Measurements from ENCODE around the gene DLG1. TPM values are rescaled to one million over a fixed set of nuclear protein-coding genes. Genes with fewer than 3 reads are reported as not detected.

DLG1 gene
- total RNA-seq, 4 donors from 2014 or later, result 134 to 211 (median 152) TPM

- TF ChIP-seq POLR2A (IDR thresholded peaks at IDR 0.05) (no peak), CTCF (IDR thresholded peaks at IDR 0.05) (no peak), POLR2AphosphoS5 (IDR thresholded peaks at IDR 0.05) (no peak), EP300 (IDR thresholded peaks at IDR 0.05; ENCODE audit: low read depth) (no peak)
- Histone ChIP-seq H3K36me3 (no peaks in the 10 kb centered on the region), H3K9me3 (no peaks in the 10 kb centered on the region), H3K27ac (no peak overlapping the region), H3K27me3 (no peaks in the 10 kb centered on the region), H3K4me3 (no peak overlapping the region), H3K4me1 (no peaks in the 10 kb centered on the region)
- in situ Hi-C loops (cut with MboI; ENCODE audit: low pct_ligation_motif_present in 1 of 4, low pct_unique_long_range_greater_than_20kb in 1 of 4, low sequenced_read_pairs in 3 of 4), result loop anchor here in 2 of 4 donors (25.0 kb wide), 1 partner anchor 192 kb away; no protein-coding TSS in a partner anchor
- no peak for DNase-seq
- 85% methylated on average over 14 of the region's 14 CpGs; no CpG with 5 or more reads in 1 of the 2 donors for WGBS, 2 donors (ENCODE audit: low coverage in 1 of 2)
- intact Hi-C loops (cut with DNase I; ENCODE audit: low total_unique reads), result loop anchor here (10.0 kb wide), 1 partner anchor 189 kb away; no protein-coding TSS in a partner anchor
Observed at GRCh38 chr3:196995646-196996355, 302.6 kb downstream of the DLG1 start.

- no peaks in the 10 kb centered on the region for H3K4me1 ChIP-seq
- 95 to 100% methylated on average over 1 to 19 of the region's 19 CpGs for WGBS, 2 donors (ENCODE audit: low coverage in 1 of 2)
- H3K27me3 ChIP-seq, result no peaks in the 10 kb centered on the region
- in situ Hi-C loops (cut with MboI; ENCODE audit: low pct_ligation_motif_present in 1 of 4, low pct_unique_long_range_greater_than_20kb in 1 of 4, low sequenced_read_pairs in 3 of 4), result loop anchor here in 2 of 4 donors (25.0 kb wide), 1 partner anchor 192 kb away; no protein-coding TSS in a partner anchor
- no peak for DNase-seq
- H3K9me3 ChIP-seq, result no peaks in the 10 kb centered on the region
- intact Hi-C loops (cut with DNase I; ENCODE audit: low total_unique reads), result loop anchor here (10.0 kb wide), 1 partner anchor 190 kb away; no protein-coding TSS in a partner anchor
- no peak overlapping the region for H3K27ac ChIP-seq
- no peaks in the 10 kb centered on the region for H3K36me3 ChIP-seq
- H3K4me3 ChIP-seq, result no peak overlapping the region
- TF ChIP-seq POLR2AphosphoS5 (IDR thresholded peaks at IDR 0.05), result no peak
- TF ChIP-seq CTCF (IDR thresholded peaks at IDR 0.05), result no peak
- no peak for TF ChIP-seq POLR2A (IDR thresholded peaks at IDR 0.05)
- no peak for TF ChIP-seq EP300 (IDR thresholded peaks at IDR 0.05; ENCODE audit: low read depth)
Observed at GRCh38 chr3:196995027-196995426, 303.4 kb downstream of the DLG1 start.

DNA sequence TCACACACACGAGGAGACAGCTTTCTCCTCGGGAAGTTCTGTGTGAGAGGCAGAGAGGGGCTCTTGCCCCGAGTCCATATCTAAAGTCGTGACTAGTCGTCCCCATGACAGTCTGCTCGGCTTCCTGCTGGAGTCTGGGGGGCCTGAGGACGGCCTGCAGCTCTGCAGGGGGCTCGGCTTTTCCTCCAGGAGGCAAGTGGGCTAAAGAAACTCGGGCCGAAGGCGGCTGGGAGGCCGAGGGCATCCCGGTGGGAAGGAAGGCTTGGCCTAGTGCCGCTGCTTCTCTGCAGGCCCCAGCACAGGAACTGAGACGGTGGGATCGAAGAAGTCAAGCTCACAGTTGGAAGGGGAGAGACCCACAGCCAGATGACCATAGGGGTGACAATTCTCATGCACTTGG lies 304.4 kb downstream of the DLG1 start:
- intact Hi-C loops (cut with DNase I; ENCODE audit: low total_unique reads), result loop anchor here (10.0 kb wide), 1 partner anchor 191 kb away; no protein-coding TSS in a partner anchor
- no peak overlapping the region for H3K4me3 ChIP-seq
- WGBS, 2 donors (ENCODE audit: low coverage in 1 of 2), result 82% methylated on average over 16 of the region's 16 CpGs; no CpG with 5 or more reads in 1 of the 2 donors

More for the DNA sequence above, 304.4 kb downstream of the DLG1 start:
- H3K4me1 ChIP-seq, result peaks cover 0 to 2% (median under 1%) of the 10 kb centered on the region in 4 donors
- H3K9me3 ChIP-seq, result no peaks in the 10 kb centered on the region
- H3K27ac ChIP-seq, result no peak overlapping the region
- H3K27me3 ChIP-seq, result no peaks in the 10 kb centered on the region
- TF ChIP-seq EP300 (IDR thresholded peaks at IDR 0.05; ENCODE audit: low read depth) (no peak), POLR2A (IDR thresholded peaks at IDR 0.05) (no peak), CTCF (IDR thresholded peaks at IDR 0.05) (no peak), POLR2AphosphoS5 (IDR thresholded peaks at IDR 0.05) (no peak)
- in situ Hi-C loops (cut with MboI; ENCODE audit: low pct_ligation_motif_present in 1 of 4, low pct_unique_long_range_greater_than_20kb in 1 of 4, low sequenced_read_pairs in 3 of 4), result loop anchor here in 2 of 4 donors (25.0 kb wide), 1 partner anchor 193 kb away; no protein-coding TSS in a partner anchor
- H3K36me3 ChIP-seq, result no peaks in the 10 kb centered on the region
- no peak for DNase-seq

Small RNA genes within 50 kb of the gene (small RNA-seq; reads per million reads assigned to genes)
- 0 reads per million in 4 donors for gene MIR4797

Data from transverse colon (tissue), 4 donors.